Caco-2 (cell line): ENCODE data around the gene CLIP3. TPM values are rescaled to one million over a fixed set of nuclear protein-coding genes. Genes with fewer than 3 reads are reported as not detected.

Experiments
- BruUV-seq: library from RNA; stranded (reverse); fragments of 400-500 nt; replicated peaks from 2 replicates; lab custom pipeline; 2021; lab: Mats Ljungman, UMichigan
- CTCF ChIA-PET: fragments of 300-600 bp; sonication (Branson Sonifier 250); formaldehyde crosslinking; loops from one replicate; lab custom pipeline; 2022; ENCODE audit warnings: antibody characterized with exemption; lab: Charles Lee
- POLR2A ChIA-PET: fragments of 300-600 bp; sonication (Branson Sonifier 250); formaldehyde crosslinking; loops from one replicate; lab custom pipeline; 2022; ENCODE audit warnings: antibody characterized with exemption; lab: Charles Lee
- DNase-seq, 2 experiments: peaks; one replicate each; pipeline versions ENCODE4 v3.0.0 to v3.0.0-alpha.2; 2020 to 2022
- H3K27me3 ChIP-seq: replicated peaks from 2 replicates; pipeline ENCODE4 v1.6.0; 2011; ENCODE audit warnings: low read length; ENCODE audit not compliant: control insufficient read depth, insufficient read depth
- H3K36me3 ChIP-seq: 2 replicates; pipeline ENCODE4 v1.5.1; 2011; ENCODE audit warnings: low read length; ENCODE audit not compliant: control insufficient read depth, insufficient read depth
- H3K4me1 ChIP-seq: fragments of 250-450 bp; sonication (Bioruptor Pico); 2 replicates; pipeline ENCODE4 v1.5.1; 2020; ENCODE audit warnings: mild to moderate bottlenecking
- H3K4me3 ChIP-seq: 2 replicates; pipeline ENCODE4 v1.5.1; 2011; ENCODE audit warnings: low read depth, mild to moderate bottlenecking, control low read depth, low read length
- H3K9me3 ChIP-seq: fragments of 250-450 bp; sonication (Bioruptor Pico); 2 replicates; pipeline ENCODE4 v1.5.1; 2020; ENCODE audit warnings: mild to moderate bottlenecking, moderate library complexity
- H3K27ac Mint-ChIP-seq: one replicate; pipeline ENCODE4 v1.8.0; 2022; ENCODE audit warnings: mixed read lengths; ENCODE audit not compliant: unreplicated experiment
- H3K27me3 Mint-ChIP-seq: one replicate; pipeline ENCODE4 v1.8.0; 2022; ENCODE audit warnings: mixed read lengths; ENCODE audit not compliant: insufficient read depth, unreplicated experiment
- H3K36me3 Mint-ChIP-seq: one replicate; pipeline ENCODE4 v1.8.0; 2022; ENCODE audit warnings: mild to moderate bottlenecking, mixed read lengths; ENCODE audit not compliant: insufficient read depth, unreplicated experiment
- H3K4me1 Mint-ChIP-seq: one replicate; pipeline ENCODE4 v1.8.0; 2022; ENCODE audit warnings: low read depth, mixed read lengths; ENCODE audit not compliant: unreplicated experiment
- H3K4me3 Mint-ChIP-seq: one replicate; pipeline ENCODE4 v1.8.0; 2022; ENCODE audit warnings: mild to moderate bottlenecking, moderate library complexity, mixed read lengths; ENCODE audit not compliant: unreplicated experiment
- H3K9me3 Mint-ChIP-seq: one replicate; pipeline ENCODE4 v1.8.0; 2022; ENCODE audit warnings: mixed read lengths; ENCODE audit not compliant: unreplicated experiment
- CTCF ChIP-seq, 2 experiments: fragments of 200-600 bp in 1 of 2; IDR thresholded peaks; 1 replicate in 1 of 2; 2 replicates in 1 of 2; pipeline versions ENCODE4 v1.5.1 to v1.8.0; 2011 to 2022; ENCODE audit warnings: antibody characterized with exemption in 1 of 2, control low read depth in 1 of 2, inconsistent platforms in 1 of 2, low read depth in 1 of 2, low read length in 1 of 2, mild to moderate bottlenecking in 1 of 2, moderate library complexity in 1 of 2; ENCODE audit not compliant: insufficient read depth in 1 of 2, severe bottlenecking in 1 of 2, unreplicated experiment in 1 of 2
- intact Hi-C: fragments of 100-400 bp; cut with micrococcal nuclease; formaldehyde crosslinking; loops from one replicate; pipeline ENCODE4 v1.10.0; 2022; ENCODE audit not compliant: unreplicated experiment
- total RNA-seq: library from RNA; stranded (reverse); gene quantifications from 2 replicates; pipeline ENCODE4 v1.2.3, GENCODE V29; 2022

Gene CLIP3
- total RNA-seq, 1 experiment from 2014 or later: 1.7 TPM

- Histone ChIP-seq H3K9me3 (no peaks in the 10 kb centered on the region), H3K4me3 (no peak overlapping the region), H3K4me1 (no peaks in the 10 kb centered on the region; the same call in 1 of the 2 replicates), H3K27me3 (no peaks in the 10 kb centered on the region), H3K36me3 (peaks cover 2% of the 10 kb centered on the region)
- POLR2A ChIA-PET: no interaction called here
- CTCF ChIA-PET: interaction anchor here (1.4 kb wide), 1 partner anchor 11 kb away, joined by 3 read pairs; the partner anchor contains the start of gene ALKBH6
- no TSS peak for BruUV-seq
- no peak overlapping the region for H3K27ac Mint-ChIP-seq
- no peak for DNase-seq
- H3K9me3 Mint-ChIP-seq: no peaks in the 10 kb centered on the region
- H3K27me3 Mint-ChIP-seq: no peaks in the 10 kb centered on the region
- no peak for TF ChIP-seq CTCF (IDR thresholded peaks at IDR 0.05; ENCODE audit: insufficient read depth in 1 of 2, low read depth in 1 of 2, low read length in 1 of 2, severe bottlenecking in 1 of 2, unreplicated experiment in 1 of 2)
- no peak overlapping the region for H3K4me3 Mint-ChIP-seq
- intact Hi-C loops: no loop called here
- H3K36me3 Mint-ChIP-seq: peaks cover 41% of the 10 kb centered on the region
- H3K4me1 Mint-ChIP-seq: peaks cover 6% of the 10 kb centered on the region
These were observed 29.4 kb downstream of the CLIP3 start for GRCh38 chr19:36003284-36003683.

- no peak overlapping the region for H3K4me3 ChIP-seq
- no peaks in the 10 kb centered on the region for H3K27me3 Mint-ChIP-seq
- no peaks in the 10 kb centered on the region for H3K9me3 ChIP-seq
- BruUV-seq: no TSS peak
- H3K27me3 ChIP-seq: no peaks in the 10 kb centered on the region
- no peak overlapping the region for H3K4me3 Mint-ChIP-seq
- peaks cover 49% of the 10 kb centered on the region for H3K36me3 Mint-ChIP-seq
- H3K36me3 ChIP-seq: peaks cover 2% of the 10 kb centered on the region
- no peak for TF ChIP-seq CTCF (IDR thresholded peaks at IDR 0.05; ENCODE audit: insufficient read depth in 1 of 2, low read depth in 1 of 2, low read length in 1 of 2, severe bottlenecking in 1 of 2, unreplicated experiment in 1 of 2)
- H3K4me1 ChIP-seq: no peaks in the 10 kb centered on the region; the same call in 1 of the 2 replicates
- H3K4me1 Mint-ChIP-seq: peaks cover 10% of the 10 kb centered on the region
- POLR2A ChIA-PET: no interaction called here
- no peak for DNase-seq
- intact Hi-C loops: no loop called here
- CTCF ChIA-PET: no interaction called here
- no peak overlapping the region for H3K27ac Mint-ChIP-seq
- no peaks in the 10 kb centered on the region for H3K9me3 Mint-ChIP-seq
These were observed 31.1 kb downstream of the CLIP3 start for GRCh38 chr19:36001605-36002004.

GRCh38 chr19:35996777-35997176 is 35.9 kb downstream of the CLIP3 start:
- Histone ChIP-seq H3K4me3 (no peak overlapping the region), H3K27me3 (no peaks in the 10 kb centered on the region), H3K36me3 (no peaks in the 10 kb centered on the region), H3K4me1 (no peaks in the 10 kb centered on the region; the same call in 1 of the 2 replicates), H3K9me3 (no peaks in the 10 kb centered on the region)
- peaks cover 39% of the 10 kb centered on the region for H3K36me3 Mint-ChIP-seq
- peak overlapping the region; percentile 95 for H3K4me3 Mint-ChIP-seq
- H3K4me1 Mint-ChIP-seq: peaks cover 11% of the 10 kb centered on the region
- H3K27me3 Mint-ChIP-seq: no peaks in the 10 kb centered on the region
- peak overlapping the region; percentile 75 for H3K27ac Mint-ChIP-seq
- DNase-seq: no peak
- no peaks in the 10 kb centered on the region for H3K9me3 Mint-ChIP-seq
- ChIA-PET CTCF (interaction anchor here (2.0 kb wide), 1 partner anchor 12 kb away, joined by 5 read pairs; the partner anchor contains the start of gene SYNE4), POLR2A (interaction anchor here (2.2 kb wide), 1 partner anchor 12 kb away, joined by 15 read pairs; the partner anchor contains the start of gene SYNE4)
- no TSS peak for BruUV-seq
- intact Hi-C loops: no loop called here
- TF ChIP-seq CTCF (IDR thresholded peaks at IDR 0.05; ENCODE audit: insufficient read depth in 1 of 2, low read depth in 1 of 2, low read length in 1 of 2, severe bottlenecking in 1 of 2, unreplicated experiment in 1 of 2): no peak
